A673 (cell line): Measurements from ENCODE around the gene FBXO48.

Experiments
- CTCF ChIP-seq: fragments of 300-800, 200-600 bp; sonication (generic); conservative IDR thresholded peaks from 2 replicates; pipeline ENCODE4 v1.5.1; 2017; ENCODE audit warnings: low read depth, mild to moderate bottlenecking, antibody characterized with exemption, low read length, moderate library complexity, mixed read lengths
- EZH2 ChIP-seq: fragments of 200-600 bp; sonication (generic); IDR thresholded peaks from 2 replicates; pipeline ENCODE4 v1.6.1; 2017; ENCODE audit warnings: borderline replicate concordance, low read depth, mild to moderate bottlenecking, mixed read lengths, antibody characterized with exemption, low read length; ENCODE audit not compliant: poor library complexity, severe bottlenecking

- TF ChIP-seq CTCF, result peak; percentile 90
- TF ChIP-seq EZH2, result no peak
Observed at GRCh38 chr2:68441179-68441993, 25.7 kb downstream of the FBXO48 start.
